Activated naive CD8-positive, alpha-beta T cell (primary cell): ENCODE data around the gene MCOLN2.

ENCODE experiments used
- H3K27ac Mint-ChIP-seq: one replicate; pipeline ENCODE4 v1.8.0; 2021; ENCODE audit warnings: mixed read lengths
- H3K27me3 Mint-ChIP-seq: one replicate; pipeline ENCODE4 v1.8.0; 2021; ENCODE audit warnings: mixed read lengths
- H3K36me3 Mint-ChIP-seq: one replicate; pipeline ENCODE4 v1.8.0; 2021; ENCODE audit warnings: mixed read lengths
- H3K4me1 Mint-ChIP-seq: one replicate; pipeline ENCODE4 v1.8.0; 2021; ENCODE audit warnings: low read depth, mixed read lengths
- H3K4me3 Mint-ChIP-seq: one replicate; pipeline ENCODE4 v1.8.0; 2021; ENCODE audit warnings: mild to moderate bottlenecking, mixed read lengths
- H3K9me3 Mint-ChIP-seq: one replicate; pipeline ENCODE4 v1.8.0; 2021; ENCODE audit warnings: low read depth, mixed read lengths

MCOLN2 gene

DNA sequence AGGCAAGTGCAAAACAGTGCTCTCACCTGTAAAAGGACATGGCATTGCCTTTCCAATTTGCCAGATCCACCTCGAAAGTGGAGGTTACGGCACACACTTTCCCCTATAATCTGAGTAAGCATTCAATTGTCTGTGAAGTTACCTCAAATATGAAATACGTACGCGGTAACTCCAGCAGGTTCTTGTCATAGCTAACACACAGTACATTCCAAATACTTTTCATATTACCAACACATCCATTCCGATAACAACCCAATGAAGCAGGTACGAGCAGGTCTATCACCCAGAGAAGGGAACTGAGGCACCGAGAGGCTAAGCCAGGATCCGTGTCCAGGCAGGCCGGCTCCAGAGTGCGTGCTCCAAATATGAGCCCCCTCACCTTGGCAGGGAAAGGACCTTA is 57.2 kb downstream of the MCOLN2 start:
- H3K9me3 Mint-ChIP-seq: no peaks in the 10 kb centered on the region
- H3K4me1 Mint-ChIP-seq: peaks cover 7% of the 10 kb centered on the region
- H3K4me3 Mint-ChIP-seq: no peak overlapping the region
- H3K27me3 Mint-ChIP-seq: no peaks in the 10 kb centered on the region
- H3K36me3 Mint-ChIP-seq: no peaks in the 10 kb centered on the region
- H3K27ac Mint-ChIP-seq: no peak overlapping the region

DNA sequence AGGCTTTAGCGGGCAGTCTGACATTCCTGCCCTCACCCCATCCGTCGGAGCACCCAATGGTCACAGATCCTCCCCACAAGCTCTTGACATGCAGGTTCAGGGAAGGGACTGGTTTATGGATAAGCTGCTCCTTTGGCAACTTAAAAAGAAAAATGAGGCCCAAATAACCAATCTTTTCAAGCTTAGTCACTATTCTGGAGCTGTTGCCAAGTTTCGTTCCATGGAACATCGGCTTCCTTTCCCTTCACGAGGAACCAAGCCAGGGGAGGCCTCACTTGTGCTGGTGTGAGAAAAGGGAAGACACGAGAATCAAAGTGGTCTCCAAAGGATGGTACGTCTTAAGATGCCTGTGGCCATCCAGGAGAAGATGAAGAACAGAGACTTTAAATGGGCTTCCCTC is 57.8 kb downstream of the MCOLN2 start:
- Mint-ChIP-seq H3K27me3 (no peaks in the 10 kb centered on the region), H3K4me1 (peaks cover 5% of the 10 kb centered on the region), H3K36me3 (no peaks in the 10 kb centered on the region), H3K4me3 (no peak overlapping the region), H3K9me3 (no peaks in the 10 kb centered on the region), H3K27ac (no peak overlapping the region)

DNA sequence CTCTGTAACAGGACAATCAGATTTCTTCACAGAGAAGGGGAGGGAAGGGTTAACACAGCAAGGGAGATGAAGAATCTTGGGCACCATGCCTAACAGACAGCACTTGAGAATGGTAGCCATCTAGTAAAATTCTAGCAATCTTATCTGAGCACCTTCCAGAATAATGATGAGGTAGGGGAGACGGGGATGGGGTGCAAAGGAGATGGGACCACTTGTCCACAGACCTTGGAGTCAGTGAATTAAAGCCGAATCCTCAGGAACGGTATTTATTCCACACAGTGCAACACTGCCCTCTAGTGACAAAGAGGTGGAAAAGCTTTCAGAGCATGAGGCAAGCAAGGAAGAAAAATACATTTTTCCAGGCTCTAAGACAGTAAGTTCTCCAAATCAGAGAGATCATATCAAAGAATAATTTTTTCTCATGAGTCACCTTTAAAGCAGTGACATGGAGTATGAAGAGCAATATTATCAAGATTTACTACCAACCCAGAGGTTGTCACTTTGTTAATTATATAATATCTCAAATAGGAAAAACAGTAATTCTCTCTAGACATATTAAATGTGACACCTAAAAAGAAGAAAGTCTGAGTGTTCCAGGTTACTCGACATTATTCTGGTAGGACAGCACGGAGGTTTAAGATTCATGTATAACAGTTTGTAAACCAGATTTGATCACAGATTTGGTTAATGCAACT is 60.6 kb downstream of the MCOLN2 start:
- no peaks in the 10 kb centered on the region for H3K27me3 Mint-ChIP-seq
- H3K4me1 Mint-ChIP-seq: peaks cover 5% of the 10 kb centered on the region
- H3K4me3 Mint-ChIP-seq: no peak overlapping the region
- H3K27ac Mint-ChIP-seq: no peak overlapping the region
- H3K9me3 Mint-ChIP-seq: no peaks in the 10 kb centered on the region
- H3K36me3 Mint-ChIP-seq: no peaks in the 10 kb centered on the region

DNA sequence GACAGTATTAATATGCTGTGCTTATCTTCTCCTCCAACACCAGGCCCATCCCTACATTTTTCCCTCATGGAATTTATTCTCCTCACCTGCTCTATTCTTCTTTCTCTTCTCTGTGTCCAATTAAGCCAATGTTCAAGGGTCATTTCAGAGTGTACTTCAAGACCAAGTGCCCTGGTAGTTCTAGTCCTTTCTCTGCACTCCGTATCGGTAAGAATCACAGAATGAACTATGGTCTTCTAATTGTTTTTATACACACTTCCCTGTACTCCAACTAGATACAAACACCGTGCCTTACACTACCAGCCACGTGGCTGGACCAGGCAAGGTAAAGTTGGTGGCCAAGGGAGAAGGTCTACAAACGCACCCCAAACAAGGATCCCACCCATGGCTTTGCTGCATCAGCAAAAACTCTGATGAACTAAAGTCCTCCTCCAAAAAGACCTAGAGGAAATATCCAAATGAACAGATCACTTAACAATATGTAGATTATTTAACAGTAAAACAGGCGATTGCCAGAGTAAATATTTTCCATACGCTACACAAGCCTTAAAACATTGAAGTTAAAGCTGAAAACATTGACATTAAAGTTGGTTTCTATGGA is 63.8 kb downstream of the MCOLN2 start:
- no peak overlapping the region for H3K27ac Mint-ChIP-seq

DNA sequence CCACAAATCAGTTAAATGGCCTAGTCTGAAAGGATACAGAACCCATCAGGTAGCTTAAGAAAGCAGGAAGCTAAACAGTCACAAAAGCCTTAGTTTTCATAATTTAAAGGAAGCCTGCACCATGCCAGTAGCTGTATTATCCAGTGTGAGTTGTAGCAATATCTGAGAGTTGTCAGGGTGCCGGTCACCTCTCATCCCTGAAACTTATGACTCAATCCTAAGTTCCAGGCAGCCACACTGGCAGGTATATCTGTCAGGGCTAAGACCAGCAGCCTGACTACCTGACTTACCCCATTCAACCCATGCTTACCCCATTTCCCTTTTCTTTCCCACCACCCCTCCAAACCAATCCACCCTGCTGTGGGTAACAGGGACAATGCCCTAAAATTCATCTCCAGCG is 66.1 kb downstream of the MCOLN2 start:
- H3K4me3 Mint-ChIP-seq: no peak overlapping the region
- H3K9me3 Mint-ChIP-seq: no peaks in the 10 kb centered on the region
- no peaks in the 10 kb centered on the region for H3K27me3 Mint-ChIP-seq
- H3K4me1 Mint-ChIP-seq: peaks cover 14% of the 10 kb centered on the region
- peaks cover 2% of the 10 kb centered on the region for H3K36me3 Mint-ChIP-seq
- H3K27ac Mint-ChIP-seq: no peak overlapping the region

More for the DNA sequence above, 63.8 kb downstream of the MCOLN2 start:
- no peaks in the 10 kb centered on the region for H3K9me3 Mint-ChIP-seq
- no peaks in the 10 kb centered on the region for H3K27me3 Mint-ChIP-seq
- H3K4me1 Mint-ChIP-seq: peaks cover 19% of the 10 kb centered on the region
- no peak overlapping the region for H3K4me3 Mint-ChIP-seq
- no peaks in the 10 kb centered on the region for H3K36me3 Mint-ChIP-seq

DNA sequence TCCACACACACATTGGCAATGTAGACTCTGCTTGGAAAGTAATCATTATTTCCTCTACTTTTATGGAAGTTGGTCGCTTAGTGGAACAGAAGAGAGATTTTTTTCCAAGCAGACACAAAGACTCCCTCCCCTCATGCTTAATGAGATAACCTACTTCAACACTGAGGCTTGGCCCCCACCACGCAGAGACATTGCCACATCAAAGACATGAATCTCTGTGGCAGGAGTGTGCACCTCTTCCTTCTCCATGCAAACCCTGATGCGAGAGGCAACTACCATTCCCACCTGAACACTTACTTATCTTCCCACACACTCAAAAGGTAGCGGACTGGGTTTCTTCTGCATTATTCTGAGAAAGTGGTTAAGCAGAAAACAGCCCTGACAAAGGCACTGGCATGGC is 66.6 kb downstream of the MCOLN2 start:
- H3K9me3 Mint-ChIP-seq: no peaks in the 10 kb centered on the region
- H3K27me3 Mint-ChIP-seq: no peaks in the 10 kb centered on the region
- H3K4me3 Mint-ChIP-seq: no peak overlapping the region
- H3K27ac Mint-ChIP-seq: no peak overlapping the region
- peaks cover 14% of the 10 kb centered on the region for H3K4me1 Mint-ChIP-seq
- peaks cover 2% of the 10 kb centered on the region for H3K36me3 Mint-ChIP-seq

DNA sequence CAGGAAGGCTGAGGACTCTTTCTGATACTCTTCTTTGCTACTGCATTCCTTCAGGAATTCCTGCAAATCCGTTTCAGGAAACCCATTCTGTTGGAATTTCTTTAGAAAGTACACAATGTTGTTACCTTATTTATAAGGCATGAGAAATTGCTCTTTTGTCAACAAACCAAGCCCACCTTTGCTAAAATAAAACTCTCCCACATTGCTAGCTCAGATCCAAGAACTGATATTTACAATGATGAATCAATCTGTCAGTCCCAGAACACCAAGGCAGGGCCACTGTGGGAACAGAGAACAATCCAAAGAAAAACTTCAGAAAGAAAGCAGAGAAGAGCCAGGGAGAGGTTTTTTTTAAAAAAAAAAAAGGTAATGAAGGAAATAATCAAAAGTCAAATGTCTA is 67.3 kb downstream of the MCOLN2 start:
- Mint-ChIP-seq H3K4me1 (peaks cover 14% of the 10 kb centered on the region), H3K4me3 (no peak overlapping the region), H3K9me3 (no peaks in the 10 kb centered on the region), H3K27me3 (no peaks in the 10 kb centered on the region), H3K27ac (no peak overlapping the region), H3K36me3 (peaks cover 2% of the 10 kb centered on the region)

DNA sequence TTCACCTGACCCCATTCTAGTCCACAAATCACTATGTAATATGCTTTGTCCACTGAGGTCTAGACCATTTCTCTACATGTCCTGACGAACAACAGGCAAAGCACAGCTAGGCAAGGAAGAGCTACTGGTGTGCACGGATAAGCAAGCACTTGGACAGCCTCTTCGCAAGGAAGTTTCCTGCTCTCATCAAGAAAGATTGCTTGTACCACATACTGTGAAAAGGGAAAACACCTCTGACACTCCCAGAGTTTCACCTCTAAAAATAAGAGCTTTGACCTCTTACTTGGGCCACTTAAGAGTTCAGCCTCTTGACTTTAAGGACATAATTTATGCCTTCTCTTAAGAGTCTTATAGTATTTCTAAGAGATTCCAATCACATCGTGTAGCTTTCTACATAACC is 67.9 kb downstream of the MCOLN2 start:
- no peaks in the 10 kb centered on the region for H3K27me3 Mint-ChIP-seq
- H3K4me3 Mint-ChIP-seq: no peak overlapping the region
- peaks cover 14% of the 10 kb centered on the region for H3K4me1 Mint-ChIP-seq
- H3K9me3 Mint-ChIP-seq: no peaks in the 10 kb centered on the region
- H3K27ac Mint-ChIP-seq: no peak overlapping the region
- H3K36me3 Mint-ChIP-seq: peaks cover 2% of the 10 kb centered on the region

DNA sequence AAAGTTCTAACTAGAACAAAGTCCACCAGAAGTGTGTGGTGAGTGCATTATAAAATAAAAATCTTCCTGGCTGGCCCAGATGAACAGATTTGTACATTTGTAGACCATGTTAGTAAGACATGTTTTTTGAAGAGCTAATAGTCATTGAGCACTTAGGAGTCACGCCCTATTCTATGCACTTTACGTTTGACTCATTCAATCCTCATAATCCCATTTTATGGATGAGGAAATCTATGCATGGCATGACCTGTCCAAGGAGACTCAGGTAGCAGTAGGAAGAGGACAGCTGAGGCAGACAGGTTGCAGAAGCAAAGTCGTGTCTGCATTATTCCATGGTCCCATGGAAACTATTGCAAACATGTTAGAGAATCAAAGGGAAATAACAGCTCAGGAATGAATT is 73.6 kb downstream of the MCOLN2 start:
- Mint-ChIP-seq H3K4me3 (no peak overlapping the region), H3K4me1 (no peaks in the 10 kb centered on the region), H3K36me3 (peaks cover 2% of the 10 kb centered on the region)

DNA sequence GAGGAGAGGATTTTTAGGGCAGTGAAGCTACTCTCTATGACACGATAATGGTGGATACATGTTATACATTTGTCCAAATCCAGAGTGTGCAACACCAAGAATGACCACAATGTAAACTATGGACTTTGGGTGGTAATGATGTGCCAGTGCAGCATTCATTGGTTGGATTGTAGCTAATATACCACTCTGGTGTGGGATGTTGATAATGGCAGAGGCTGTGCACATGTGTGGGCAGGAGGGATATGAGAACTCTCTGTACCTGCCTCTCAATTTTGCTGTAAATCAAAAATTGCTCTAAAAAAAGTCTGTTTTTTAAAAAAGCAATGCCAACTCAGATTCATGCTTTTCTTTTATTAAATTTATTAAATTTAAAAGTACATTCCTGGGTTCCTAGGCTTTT is 76.8 kb downstream of the MCOLN2 start:
- H3K27me3 Mint-ChIP-seq: no peaks in the 10 kb centered on the region
- no peak overlapping the region for H3K4me3 Mint-ChIP-seq
- no peak overlapping the region for H3K27ac Mint-ChIP-seq
- no peaks in the 10 kb centered on the region for H3K36me3 Mint-ChIP-seq
- H3K4me1 Mint-ChIP-seq: no peaks in the 10 kb centered on the region
- no peaks in the 10 kb centered on the region for H3K9me3 Mint-ChIP-seq

More for the DNA sequence above, 73.6 kb downstream of the MCOLN2 start:
- H3K27ac Mint-ChIP-seq: no peak overlapping the region
- H3K27me3 Mint-ChIP-seq: no peaks in the 10 kb centered on the region
- no peaks in the 10 kb centered on the region for H3K9me3 Mint-ChIP-seq

DNA sequence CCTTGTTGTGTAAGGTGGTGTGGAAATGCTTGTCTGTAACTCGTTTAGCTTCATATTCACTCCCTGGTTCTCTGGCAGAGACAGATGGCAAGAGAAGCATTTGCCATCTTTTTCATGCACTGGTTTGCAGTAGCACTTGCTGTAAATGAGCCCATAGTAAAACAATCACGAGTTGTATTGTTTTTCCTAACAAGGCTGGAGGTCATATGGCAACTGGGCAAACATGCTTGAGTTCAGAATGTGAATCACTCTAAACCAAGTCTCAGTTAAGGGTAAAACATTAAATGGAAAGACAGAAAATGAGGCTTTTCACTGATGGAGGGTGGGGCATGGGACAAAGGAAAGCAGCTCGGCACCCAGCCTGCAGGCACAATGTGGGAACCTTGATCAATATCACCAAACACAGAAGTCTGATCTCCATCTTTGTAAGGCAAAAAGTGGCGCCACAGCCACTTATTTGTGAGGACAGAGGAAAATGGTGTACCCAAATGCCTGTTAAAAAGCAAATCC is 77.4 kb downstream of the MCOLN2 start:
- H3K27ac Mint-ChIP-seq: no peak overlapping the region
- no peaks in the 10 kb centered on the region for H3K4me1 Mint-ChIP-seq
- H3K9me3 Mint-ChIP-seq: no peaks in the 10 kb centered on the region
- no peaks in the 10 kb centered on the region for H3K27me3 Mint-ChIP-seq
- no peak overlapping the region for H3K4me3 Mint-ChIP-seq
- H3K36me3 Mint-ChIP-seq: no peaks in the 10 kb centered on the region

DNA sequence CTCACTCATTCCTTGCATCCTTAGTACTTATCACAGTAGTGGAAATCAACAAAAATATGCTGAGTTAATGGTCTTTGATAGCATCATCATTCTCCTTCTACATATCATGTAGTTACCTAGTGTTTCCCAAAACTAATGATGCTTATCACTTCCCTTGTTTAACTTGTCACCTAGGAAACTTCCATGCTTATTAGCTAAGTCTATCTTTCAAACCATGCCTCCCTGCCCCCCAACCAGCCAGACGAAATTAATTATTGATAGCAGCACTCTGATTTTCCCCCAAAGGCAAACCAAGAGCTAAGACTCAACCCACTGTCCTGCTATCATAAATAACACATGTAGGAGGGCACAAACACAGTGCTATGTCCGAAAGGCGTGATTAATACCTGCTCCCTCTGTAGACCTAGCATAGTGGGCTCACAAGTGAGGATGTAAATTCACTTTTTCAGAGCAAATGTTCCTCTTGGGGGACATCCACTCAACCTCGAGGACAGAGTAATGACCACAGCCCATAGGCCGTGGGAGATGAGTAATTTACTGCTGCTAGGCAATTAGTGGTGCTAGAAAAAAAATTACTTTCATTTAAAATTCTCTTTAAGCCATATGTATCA is 78.1 kb downstream of the MCOLN2 start:
- H3K36me3 Mint-ChIP-seq: no peaks in the 10 kb centered on the region
- no peaks in the 10 kb centered on the region for H3K9me3 Mint-ChIP-seq
- no peaks in the 10 kb centered on the region for H3K4me1 Mint-ChIP-seq

DNA sequence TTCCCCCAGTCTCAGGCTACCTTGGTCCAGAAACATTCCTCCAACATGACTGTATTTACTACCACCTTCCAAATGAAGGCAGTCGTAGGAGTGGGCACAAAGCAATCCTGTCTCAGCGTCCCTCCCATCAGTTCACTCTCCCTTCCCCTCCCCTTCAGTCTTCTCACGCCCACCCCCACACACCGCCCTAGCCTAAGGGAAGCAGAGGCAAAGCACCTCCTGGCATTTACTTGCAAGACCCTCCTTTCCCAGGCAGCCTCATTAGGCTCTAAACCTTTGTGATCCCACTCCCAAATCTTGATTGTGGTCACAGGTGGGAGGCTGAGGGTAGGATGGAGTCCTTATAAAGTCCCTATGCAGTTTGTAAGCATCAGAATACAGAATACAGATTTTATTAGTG is 80.0 kb downstream of the MCOLN2 start:
- H3K36me3 Mint-ChIP-seq: no peaks in the 10 kb centered on the region
- H3K9me3 Mint-ChIP-seq: no peaks in the 10 kb centered on the region
- H3K27me3 Mint-ChIP-seq: no peaks in the 10 kb centered on the region
- H3K27ac Mint-ChIP-seq: no peak overlapping the region
- no peak overlapping the region for H3K4me3 Mint-ChIP-seq
- no peaks in the 10 kb centered on the region for H3K4me1 Mint-ChIP-seq

More for the DNA sequence above, 78.1 kb downstream of the MCOLN2 start:
- Mint-ChIP-seq H3K27me3 (no peaks in the 10 kb centered on the region), H3K4me3 (no peak overlapping the region), H3K27ac (no peak overlapping the region)

DNA sequence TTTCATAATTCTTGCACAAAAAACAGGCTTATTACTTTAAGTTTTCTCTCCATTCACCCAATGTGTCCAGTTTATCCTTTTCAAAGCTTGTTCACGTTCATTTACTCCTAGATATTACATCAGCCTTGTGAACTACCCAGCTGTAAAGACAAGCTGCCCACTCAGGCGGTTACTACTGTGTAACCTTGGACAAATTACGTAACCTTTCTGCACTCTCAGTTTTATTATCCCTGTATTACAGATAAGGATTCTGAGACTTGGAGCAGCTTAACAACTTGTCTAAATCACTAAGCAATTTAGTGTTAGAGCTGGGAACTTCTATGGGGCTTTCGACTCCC is 83.4 kb downstream of the MCOLN2 start:
- Mint-ChIP-seq H3K27ac (no peak overlapping the region), H3K36me3 (peaks cover 3% of the 10 kb centered on the region), H3K27me3 (no peaks in the 10 kb centered on the region), H3K4me3 (no peak overlapping the region), H3K4me1 (no peaks in the 10 kb centered on the region), H3K9me3 (no peaks in the 10 kb centered on the region)

DNA sequence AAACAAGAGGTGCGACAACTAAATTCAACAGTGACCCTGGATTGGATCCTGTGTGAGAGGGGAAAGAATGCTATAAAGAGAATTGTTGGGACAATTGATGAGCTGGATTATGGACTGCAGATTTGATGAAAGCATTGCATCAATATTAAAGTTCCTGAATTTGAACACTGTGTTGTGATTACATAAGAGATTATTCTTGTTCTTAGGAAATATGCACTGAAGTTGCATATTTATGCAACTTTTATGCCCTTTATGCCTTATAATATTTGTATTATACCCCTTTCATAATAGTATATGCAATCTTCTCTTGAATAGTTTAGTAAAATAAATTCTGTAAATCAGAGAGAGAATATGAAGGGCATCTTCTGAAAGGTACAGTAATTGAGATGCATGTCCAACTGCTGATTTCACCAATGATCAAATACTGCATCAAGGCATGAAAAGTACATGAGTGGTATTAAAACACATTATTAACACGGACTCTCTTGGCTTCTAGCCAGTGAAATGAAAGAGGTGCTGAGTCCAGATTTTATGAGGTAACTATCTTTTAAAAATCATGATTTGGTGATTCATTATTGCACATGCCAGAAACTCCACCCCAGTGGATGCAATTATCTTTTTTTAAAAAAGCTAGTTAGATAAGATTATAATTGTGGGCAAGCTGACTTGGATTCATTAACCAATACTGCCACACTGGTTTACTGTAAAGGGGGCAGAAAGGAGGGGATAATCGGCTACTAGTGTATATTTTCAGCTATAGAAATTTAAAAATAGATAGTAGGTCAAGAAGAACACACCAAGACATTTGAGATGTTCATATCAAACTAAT is 84.0 kb downstream of the MCOLN2 start:
- H3K27ac Mint-ChIP-seq: no peak overlapping the region
- no peak overlapping the region for H3K4me3 Mint-ChIP-seq
- H3K36me3 Mint-ChIP-seq: peaks cover 3% of the 10 kb centered on the region
- no peaks in the 10 kb centered on the region for H3K9me3 Mint-ChIP-seq
- H3K4me1 Mint-ChIP-seq: no peaks in the 10 kb centered on the region
- H3K27me3 Mint-ChIP-seq: no peaks in the 10 kb centered on the region
